Measurements from ENCODE around the gene SQSTM1.

The SQSTM1 gene

GRCh38 chr5:179874136-179874535, 53.4 kb downstream of the SQSTM1 start:
- H3K4me3 ChIP-seq (ENCODE audit: low read depth, low read length) = no peak overlapping the region
- no peak for DNase-seq (ENCODE audit: low read depth)
- TF ChIP-seq CTCF (IDR thresholded peaks at IDR 0.05; ENCODE audit: low read depth, low read length, missing control alignments) = no peak

GRCh38 chr5:179874536-179875292, 54.0 kb downstream of the SQSTM1 start:
- DNase-seq (ENCODE audit: low read depth) = no peak
- H3K4me3 ChIP-seq (ENCODE audit: low read depth, low read length) = no peak overlapping the region
- TF ChIP-seq CTCF (IDR thresholded peaks at IDR 0.05; ENCODE audit: low read depth, low read length, missing control alignments) = no peak

- no peak for TF ChIP-seq CTCF (IDR thresholded peaks at IDR 0.05; ENCODE audit: low read depth, low read length, missing control alignments)
- DNase-seq (ENCODE audit: low read depth) = no peak
- H3K4me3 ChIP-seq (ENCODE audit: low read depth, low read length) = no peak overlapping the region
Measured at GRCh38 chr5:179875741-179876609, 55.3 kb downstream of the SQSTM1 start.

GRCh38 chr5:179876610-179876952, 55.9 kb downstream of the SQSTM1 start:
- H3K4me3 ChIP-seq (ENCODE audit: low read depth, low read length) = no peak overlapping the region
- no peak for DNase-seq (ENCODE audit: low read depth)
- TF ChIP-seq CTCF (IDR thresholded peaks at IDR 0.05; ENCODE audit: low read depth, low read length, missing control alignments) = no peak

DNA sequence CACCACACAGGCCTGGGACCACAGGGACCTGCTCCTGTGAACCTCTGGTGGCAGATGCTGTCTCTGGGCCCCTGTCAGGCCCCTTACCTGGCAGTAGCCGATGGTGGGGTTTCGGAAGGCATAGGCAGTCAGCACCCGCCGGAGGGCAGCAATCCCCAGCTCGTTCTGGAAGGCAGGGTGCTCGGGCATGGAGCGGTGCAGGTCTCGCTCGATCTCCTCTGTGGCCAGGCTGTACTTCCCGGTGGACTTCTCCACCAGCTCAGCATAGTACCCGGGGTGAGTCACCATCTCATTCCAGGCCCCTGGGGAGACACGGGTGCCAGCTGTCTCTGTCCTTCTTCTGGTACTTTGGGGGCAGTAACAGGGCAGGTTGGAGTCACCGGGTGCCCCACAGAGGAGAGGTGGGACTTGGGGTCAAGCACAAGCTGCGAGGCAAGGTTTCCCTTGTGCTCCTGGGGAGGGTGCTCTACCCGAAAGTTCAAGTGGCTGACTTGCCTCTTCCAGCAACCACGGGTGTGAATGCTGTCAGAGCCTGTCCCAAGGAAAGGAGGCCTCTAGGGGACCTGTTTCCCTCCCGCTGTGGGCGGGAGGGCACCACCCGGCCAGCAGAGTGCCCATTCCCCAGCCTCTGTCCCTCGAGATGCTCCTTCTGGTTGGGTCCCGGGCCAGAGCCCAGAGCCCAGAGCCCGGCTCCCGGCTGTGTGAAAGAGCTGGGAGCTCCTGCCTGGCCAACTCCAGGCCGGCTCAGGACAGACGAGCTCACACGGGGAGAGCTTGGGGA, 57.7 kb downstream of the SQSTM1 start:
- DNase-seq (ENCODE audit: low read depth) = no peak
- no peak overlapping the region for H3K4me3 ChIP-seq (ENCODE audit: low read depth, low read length)
- no peak for TF ChIP-seq CTCF (IDR thresholded peaks at IDR 0.05; ENCODE audit: low read depth, low read length, missing control alignments)

GRCh38 chr5:179879003-179879689, 58.4 kb downstream of the SQSTM1 start:
- TF ChIP-seq CTCF (IDR thresholded peaks at IDR 0.05; ENCODE audit: low read depth, low read length, missing control alignments) = no peak
- no peak overlapping the region for H3K4me3 ChIP-seq (ENCODE audit: low read depth, low read length)
- no peak for DNase-seq (ENCODE audit: low read depth)
